ENCODE data around the gene AGO3. TPM values are rescaled to one million over a fixed set of nuclear protein-coding genes. Genes with fewer than 3 reads are reported as not detected.

Gene AGO3
- total RNA-seq, 1 experiment from 2014 or later, result 26.9 TPM

- intact Hi-C loops (cut with micrococcal nuclease), result loop anchor here (10.0 kb wide), 1 partner anchor 230 kb away; no protein-coding TSS in a partner anchor
- Histone ChIP-seq H3K9ac (ENCODE audit: low read length) (no peak overlapping the region), H3K79me2 (ENCODE audit: insufficient read depth, low read length) (peaks cover 13% of the 10 kb centered on the region), H3K4me2 (ENCODE audit: low read length) (no peak overlapping the region), H4K20me1 (ENCODE audit: insufficient read depth) (no peaks in the 10 kb centered on the region), H3K9me2 (ENCODE audit: insufficient read depth) (no peaks in the 10 kb centered on the region), H3K36me3 (ENCODE audit: control insufficient read depth in 1 of 2, insufficient read depth in 2 of 2, low read length in 2 of 2) (no peaks in the 10 kb centered on the region), H3K27ac (ENCODE audit: low read depth, low read length) (no peak overlapping the region), H3K9me3 (ENCODE audit: control insufficient read depth in 1 of 2, insufficient read depth in 1 of 2, low read depth in 1 of 2, low read length in 2 of 2) (no peaks in the 10 kb centered on the region), H3K4me1 (ENCODE audit: control insufficient read depth in 1 of 2, insufficient read depth in 2 of 2, low read length in 2 of 2) (peaks cover 0 to 17% of the 10 kb centered on the region in 2 experiments; a peak in 2 of 4 replicates), H3K27me3 (ENCODE audit: insufficient read depth, low read length) (no peaks in the 10 kb centered on the region), H2AFZ (ENCODE audit: low read depth, low read length, poor library complexity, severe bottlenecking) (no peak overlapping the region), H3K4me3 (replicated peaks in 1 of 2; ENCODE audit: low read depth in 1 of 2, low read length in 2 of 2) (no peak overlapping the region)
- TF ChIP-seq RAD21 (IDR thresholded peaks at IDR 0.05; ENCODE audit: low read depth), result no peak
- no peak for TF ChIP-seq EGR1 (IDR thresholded peaks at IDR 0.05; ENCODE audit: low read depth)
- TF ChIP-seq POLR2A (IDR thresholded peaks at IDR 0.05; ENCODE audit: borderline replicate concordance, extremely low read depth, insufficient read depth, insufficient read length), result no peak
- no peak for TF ChIP-seq SRF (IDR thresholded peaks at IDR 0.05; ENCODE audit: low read depth)
- no peak for TF ChIP-seq CTCF (IDR thresholded peaks at IDR 0.05 in 2 of 3, conservative IDR thresholded peaks at IDR 0.05 in 1 of 3; ENCODE audit: borderline replicate concordance in 1 of 3, insufficient read depth in 1 of 3, low read depth in 2 of 3, low read length in 2 of 3)
- RAD21 ChIA-PET (ENCODE audit: low non-redundant PET in 1 of 2, low total read pairs in 2 of 2, uncharacterized antibody in 2 of 2, unreplicated experiment in 2 of 2), result no interaction called here
- ATAC-seq (no peak), DNase-seq (ENCODE audit: low read depth, low spot score) (no peak)
- POLR2A ChIA-PET, result no interaction called here
- CTCF ChIA-PET, result no interaction called here
- no TSS peak for BruUV-seq (replicated peaks)
Observed at GRCh38 chr1:36085126-36085525, 154.2 kb downstream of the AGO3 start.

- ChIA-PET RAD21 (ENCODE audit: low non-redundant PET in 1 of 2, low total read pairs in 2 of 2, uncharacterized antibody in 2 of 2, unreplicated experiment in 2 of 2) (interaction anchor here in 1 of 2 experiments (0.7 kb wide), 1 partner anchor 371 kb away, joined by 3 read pairs; no protein-coding TSS in a partner anchor), POLR2A (no interaction called here), CTCF (no interaction called here)
- no peaks in the 10 kb centered on the region for H4K20me1 ChIP-seq (ENCODE audit: insufficient read depth)
- ATAC-seq (no peak), DNase-seq (ENCODE audit: low read depth, low spot score) (no peak)
- no peak overlapping the region for H2AFZ ChIP-seq (ENCODE audit: low read depth, low read length, poor library complexity, severe bottlenecking)
- H3K79me2 ChIP-seq (ENCODE audit: insufficient read depth, low read length), result peaks cover 21% of the 10 kb centered on the region
- no peak for TF ChIP-seq SRF (IDR thresholded peaks at IDR 0.05; ENCODE audit: low read depth)
- TF ChIP-seq CTCF (IDR thresholded peaks at IDR 0.05 in 2 of 3, conservative IDR thresholded peaks at IDR 0.05 in 1 of 3; ENCODE audit: borderline replicate concordance in 1 of 3, insufficient read depth in 1 of 3, low read depth in 2 of 3, low read length in 2 of 3), result no peak
- TF ChIP-seq CBX3 (IDR thresholded peaks at IDR 0.05; ENCODE audit: low read depth), result no peak
- no peak for TF ChIP-seq MAX (IDR thresholded peaks at IDR 0.05)
- no peak overlapping the region for H3K4me3 ChIP-seq (replicated peaks in 1 of 2; ENCODE audit: low read depth in 1 of 2, low read length in 2 of 2)
- H3K9me2 ChIP-seq (ENCODE audit: insufficient read depth), result no peaks in the 10 kb centered on the region
- H3K36me3 ChIP-seq (ENCODE audit: control insufficient read depth in 1 of 2, insufficient read depth in 2 of 2, low read length in 2 of 2), result no peaks in the 10 kb centered on the region
- peaks cover 0 to 18% of the 10 kb centered on the region in 2 experiments; a peak in 2 of 4 replicates for H3K4me1 ChIP-seq (ENCODE audit: control insufficient read depth in 1 of 2, insufficient read depth in 2 of 2, low read length in 2 of 2)
- H3K9me3 ChIP-seq (ENCODE audit: control insufficient read depth in 1 of 2, insufficient read depth in 1 of 2, low read depth in 1 of 2, low read length in 2 of 2), result no peaks in the 10 kb centered on the region
- H3K27me3 ChIP-seq (ENCODE audit: insufficient read depth, low read length), result no peaks in the 10 kb centered on the region
- H3K27ac ChIP-seq (ENCODE audit: low read depth, low read length), result no peak overlapping the region
- BruUV-seq (replicated peaks), result no TSS peak
- intact Hi-C loops (cut with micrococcal nuclease), result loop anchor here (10.0 kb wide), 1 partner anchor 231 kb away; no protein-coding TSS in a partner anchor
- H3K4me2 ChIP-seq (ENCODE audit: low read length), result no peak overlapping the region
- no peak overlapping the region for H3K9ac ChIP-seq (ENCODE audit: low read length)
Observed at GRCh38 chr1:36085686-36086526, 155.0 kb downstream of the AGO3 start.

Measured in HCT116 (cell line).